Endothelial cell of umbilical vein (primary cell): ENCODE data around the gene FCRL2. TPM values are rescaled to one million over a fixed set of nuclear protein-coding genes. Genes with fewer than 3 reads are reported as not detected.

Experiments
- BruUV-seq: library from RNA; stranded (reverse); fragments of 400-500 nt; replicated peaks from 2 replicates; lab custom pipeline; 2021; lab: Mats Ljungman, UMichigan
- CTCF ChIA-PET: fragments of 300-600, 350-600 bp; sonication (Branson Sonifier 250); formaldehyde crosslinking; loops from one replicate; lab custom pipeline; 2021; ENCODE audit warnings: antibody characterized with exemption, inconsistent platforms; lab: Charles Lee
- POLR2A ChIA-PET: fragments of 300-600, 350-600 bp; sonication (Branson Sonifier 250); formaldehyde crosslinking; loops from one replicate; lab custom pipeline; 2021; ENCODE audit warnings: antibody characterized with exemption, inconsistent platforms; lab: Charles Lee
- DNase-seq: peaks from one replicate; pipeline ENCODE4 v3.0.0-alpha.2; 2011; ENCODE audit warnings: low read depth, low spot score
- FAIRE-seq: peaks from 2 replicates; lab custom pipeline; 2011; peaks lifted over from hg19 to GRCh38; lab: Jason Lieb, UNC
- H2AFZ ChIP-seq: 2 replicates; pipeline ENCODE4 v1.6.0; 2012; ENCODE audit warnings: low read depth, low read length, control low read depth, inconsistent platforms
- H3K27ac ChIP-seq: 2 replicates; pipeline ENCODE4 v1.5.1; 2011; ENCODE audit warnings: low read depth, mild to moderate bottlenecking, control low read depth, low read length, moderate library complexity; ENCODE audit not compliant: insufficient read depth
- H3K27me3 ChIP-seq, 2 experiments: 2 replicates each; pipeline versions ENCODE4 v1.6.0 to v1.6.1; 2011; ENCODE audit warnings: low read length in 2 of 2, mixed read lengths in 1 of 2; ENCODE audit not compliant: control insufficient read depth in 2 of 2, insufficient read depth in 2 of 2
- H3K36me3 ChIP-seq, 2 experiments: 2 replicates in 1 of 2; 3 replicates in 1 of 2; pipeline ENCODE4 v1.5.1; 2011; ENCODE audit warnings: low read length in 2 of 2, mild to moderate bottlenecking in 1 of 2, moderate library complexity in 1 of 2; ENCODE audit not compliant: control insufficient read depth in 2 of 2, insufficient read depth in 2 of 2; ENCODE audit errors: extremely low read depth in 1 of 2
- H3K4me1 ChIP-seq: 3 replicates; pipeline ENCODE4 v1.5.1; 2011; ENCODE audit warnings: mild to moderate bottlenecking, low read length; ENCODE audit not compliant: control insufficient read depth, insufficient read depth; ENCODE audit errors: extremely low read depth
- H3K4me2 ChIP-seq: 2 replicates; pipeline ENCODE4 v1.6.1; 2011; ENCODE audit warnings: low read length, control low read depth, mixed read lengths; ENCODE audit not compliant: insufficient read depth
- H3K4me3 ChIP-seq, 3 experiments: fragments of 200-600 bp in 1 of 3; sonication (generic), shearing (Covaris generic) in 1 of 3; replicated peaks in 1 of 3; 2 replicates each; pipeline ENCODE4 v1.5.1; 2011 to 2016; ENCODE audit warnings: control low read depth in 3 of 3, low read length in 3 of 3, mild to moderate bottlenecking in 2 of 3, inconsistent platforms in 1 of 3, low read depth in 1 of 3, moderate library complexity in 1 of 3; ENCODE audit not compliant: insufficient read depth in 1 of 3
- H3K79me2 ChIP-seq: 2 replicates; pipeline ENCODE4 v1.6.0; 2012; ENCODE audit warnings: low read length, inconsistent platforms; ENCODE audit not compliant: control insufficient read depth, insufficient read depth
- H3K9ac ChIP-seq: replicated peaks from 2 replicates; pipeline ENCODE3; 2011; ENCODE audit warnings: low read length, control low read depth; ENCODE audit not compliant: insufficient read depth; ENCODE audit errors: extremely low read depth
- H3K9me1 ChIP-seq: replicated peaks from 3 replicates; pipeline ENCODE4 v1.6.0; 2011; ENCODE audit warnings: mild to moderate bottlenecking, low read length; ENCODE audit not compliant: control insufficient read depth, insufficient read depth; ENCODE audit errors: extremely low read depth
- H3K9me3 ChIP-seq: replicated peaks from 2 replicates; pipeline ENCODE4 v1.5.1; 2012; ENCODE audit warnings: low read length, inconsistent platforms; ENCODE audit not compliant: control insufficient read depth, insufficient read depth
- H4K20me1 ChIP-seq: replicated peaks from 2 replicates; pipeline ENCODE3; 2011; ENCODE audit warnings: mild to moderate bottlenecking, low read length; ENCODE audit not compliant: control insufficient read depth, insufficient read depth; ENCODE audit errors: extremely low read depth
- CTCF ChIP-seq, 2 donors: IDR thresholded peaks; 1 replicate in 1 of 2; 2 replicates in 1 of 2; pipeline ENCODE4 v1.5.1; 2011; ENCODE audit warnings: low read length in 2 of 2, mild to moderate bottlenecking in 2 of 2, moderate library complexity in 2 of 2, control low read depth in 1 of 2, inconsistent platforms in 1 of 2, low read depth in 1 of 2; ENCODE audit not compliant: insufficient read depth in 1 of 2; ENCODE audit errors: extremely low read depth in 1 of 2
- EZH2 ChIP-seq: IDR thresholded peaks from 2 replicates; pipeline ENCODE4 v1.6.1; 2012; ENCODE audit warnings: borderline replicate concordance, low read depth, mild to moderate bottlenecking, moderate library complexity, low read length, inconsistent platforms; ENCODE audit not compliant: severe bottlenecking
- FOS ChIP-seq: IDR thresholded peaks from 2 replicates; pipeline ENCODE4 v1.6.1; 2011; ENCODE audit warnings: mild to moderate bottlenecking, low read length, moderate library complexity, borderline replicate concordance; ENCODE audit not compliant: insufficient read depth
- GATA2 ChIP-seq: IDR thresholded peaks from 2 replicates; pipeline ENCODE4 v1.7.0; 2011; ENCODE audit warnings: low read depth, mild to moderate bottlenecking, moderate library complexity, mixed read lengths, low read length; ENCODE audit not compliant: insufficient read length, insufficient read depth
- JUN ChIP-seq: IDR thresholded peaks from 2 replicates; pipeline ENCODE4 v1.6.1; 2011; ENCODE audit warnings: borderline replicate concordance, low read depth; ENCODE audit not compliant: insufficient read length, insufficient read depth
- MAX ChIP-seq: IDR thresholded peaks from 2 replicates; pipeline ENCODE4 v1.6.1; 2011; ENCODE audit not compliant: insufficient read depth, insufficient read length
- MYC ChIP-seq: IDR thresholded peaks from one replicate; pipeline ENCODE4 v1.6.1; 2011; ENCODE audit warnings: mild to moderate bottlenecking, low read depth, low read length
- POLR2A ChIP-seq: IDR thresholded peaks from 2 replicates; pipeline ENCODE4 v1.6.1; 2012; ENCODE audit warnings: low read depth, mild to moderate bottlenecking, control low read depth, low read length
- POLR2AphosphoS5 ChIP-seq: IDR thresholded peaks from 2 replicates; pipeline ENCODE4 v1.6.1; 2012; ENCODE audit warnings: low read depth, mild to moderate bottlenecking, control low read depth, low read length, moderate library complexity; ENCODE audit not compliant: insufficient read depth
- dilution Hi-C: fragments of 300-500 bp; cut with MboI; formaldehyde crosslinking; loops from one replicate; pipeline ENCODE4 v1.15.0; 2019; ENCODE audit warnings: low sequenced_read_pairs; ENCODE audit not compliant: extremely low pct_ligation_motif_present
- intact Hi-C: fragments of 100-400 bp; cut with micrococcal nuclease; formaldehyde crosslinking; loops from one replicate; pipeline ENCODE4 v1.10.0; 2022
- polyA plus RNA-seq, 4 experiments: library from polyadenylated mRNA; depleted of rRNA in 3 of 4; stranded (reverse) in 3 of 4; unstranded in 1 of 4; fragments of >200 nt; gene quantifications; 2 replicates each; pipeline versions ENCODE4 v1.2.1 to v1.2.3, GENCODE V29; 2011 to 2012; ENCODE audit warnings: missing spikeins in 1 of 4
- total RNA-seq: library from RNA; stranded (reverse); gene quantifications from 2 replicates; pipeline ENCODE4 v1.2.3, GENCODE V29; 2021

FCRL2 gene
- total and polyA plus RNA-seq, 2 donors (not counting 3 experiments of a cell fraction or from before 2014, with no cell fraction given) = not detected

GRCh38 chr1:157724537-157725220 lies 52.3 kb downstream of the FCRL2 start:
- Histone ChIP-seq H3K4me1 (no peaks in the 10 kb centered on the region), H3K4me3 (no peak overlapping the region), H3K27ac (no peak overlapping the region), H3K36me3 (no peaks in the 10 kb centered on the region), H3K27me3 (no peaks in the 10 kb centered on the region), H3K79me2 (no peaks in the 10 kb centered on the region), H2AFZ (no peak overlapping the region), H3K9ac (no peak overlapping the region), H3K9me1 (no peaks in the 10 kb centered on the region), H3K4me2 (no peak overlapping the region), H4K20me1 (no peaks in the 10 kb centered on the region), H3K9me3 (no peaks in the 10 kb centered on the region)
- TF ChIP-seq JUN = no peak
- TF ChIP-seq GATA2 = no peak
- TF ChIP-seq FOS = no peak
- TF ChIP-seq MYC = no peak
- no peak for TF ChIP-seq MAX
- TF ChIP-seq EZH2 = no peak
- TF ChIP-seq POLR2AphosphoS5 = no peak
- TF ChIP-seq CTCF (IDR thresholded peaks at IDR 0.05; ENCODE audit: extremely low read depth in 1 of 2, insufficient read depth in 1 of 2, low read depth in 1 of 2, low read length in 2 of 2) = no peak
- no peak for TF ChIP-seq POLR2A
- BruUV-seq = no TSS peak
- DNase-seq (no peak), FAIRE-seq (no peak)
- dilution Hi-C loops = no loop called here
- intact Hi-C loops = no loop called here
- ChIA-PET CTCF (interaction anchor here (1.2 kb wide), 1 partner anchor 34 kb away, joined by 6 read pairs; no protein-coding TSS in a partner anchor), POLR2A (no interaction called here)
